Measurements from ENCODE around the gene KIF5C.

DNA sequence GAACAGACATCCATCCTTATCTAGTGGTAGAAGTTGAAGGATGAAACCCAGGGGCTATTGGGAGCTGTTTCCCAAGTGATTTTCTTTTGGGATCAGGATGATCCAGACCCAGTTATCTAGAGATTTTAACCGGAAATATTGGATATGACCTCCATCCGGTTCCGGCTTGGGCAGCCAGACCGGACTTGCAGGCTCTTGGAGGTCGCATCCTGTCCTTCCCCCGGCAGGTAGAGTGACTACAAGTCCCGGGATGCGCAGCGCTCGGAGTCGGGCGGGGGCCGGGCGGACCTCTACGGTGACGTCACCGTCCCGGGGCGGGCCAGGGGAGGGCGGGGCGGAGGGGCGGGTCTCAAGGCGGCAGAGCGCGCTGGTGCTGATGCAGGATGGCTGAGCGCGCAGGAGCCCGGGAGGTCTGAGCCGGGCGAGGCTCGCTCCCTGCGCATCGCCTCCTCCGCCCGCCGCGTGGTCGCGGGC, at the start of gene KIF5C:
- TF ChIP-seq POLR2AphosphoS5 (IDR thresholded peaks at IDR 0.05) (no peak), POLR2A (IDR thresholded peaks at IDR 0.05) (no peak), CTCF (IDR thresholded peaks at IDR 0.05) (no peak)

All from breast epithelium (tissue), 3 donors.